ENCODE measurements around the gene BRF1. TPM values are rescaled to one million over a fixed set of nuclear protein-coding genes. Genes with fewer than 3 reads are reported as not detected.

The BRF1 gene
- total and polyA plus RNA-seq, 2 of the 13 experiments (the other 11 are each of a cell fraction or from before 2014, with no cell fraction given) = 5.1 to 11.0 TPM

DNA sequence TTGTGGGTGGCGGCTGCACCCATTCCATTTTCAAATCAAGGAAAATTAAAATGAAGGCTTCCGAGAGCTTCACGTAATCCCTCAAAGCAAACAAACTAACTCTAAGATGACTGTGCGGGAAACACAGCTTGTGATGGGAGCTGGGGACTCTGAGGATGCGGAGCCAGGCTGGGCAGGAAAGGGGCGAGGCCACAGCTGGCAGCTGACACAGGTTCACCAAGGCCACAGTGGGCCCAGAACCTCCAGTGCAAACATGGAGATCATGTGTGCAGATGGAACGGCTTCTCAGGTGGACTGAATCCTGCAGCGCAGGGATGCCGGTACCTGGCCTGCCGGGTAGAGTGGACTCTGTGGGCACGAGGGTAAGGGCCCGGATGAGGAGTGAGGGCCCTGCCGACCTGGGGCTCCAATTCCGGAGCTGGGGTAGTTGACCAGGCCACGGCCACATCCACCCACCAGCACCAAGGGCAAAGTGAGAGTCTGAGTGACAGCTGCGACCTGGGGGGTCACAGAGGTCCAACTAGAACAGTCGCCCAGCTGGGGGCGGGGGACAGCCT, 71.6 kb downstream of the BRF1 start:
- ATAC-seq (no peak), FAIRE-seq (no peak), DNase-seq (ENCODE audit: low spot score) (no peak)
- intact Hi-C loops (cut with micrococcal nuclease; ENCODE audit: unreplicated experiment) = no loop called here
- Histone ChIP-seq H3K4me1 (ENCODE audit: insufficient read depth, low read length) (no peaks in the 10 kb centered on the region), H4K20me1 (ENCODE audit: insufficient read depth, low read length) (no peaks in the 10 kb centered on the region), H3K27me3 (ENCODE audit: control insufficient read depth in 1 of 2, insufficient read depth in 2 of 2, low read length in 2 of 2) (no peaks in the 10 kb centered on the region), H3K27ac (ENCODE audit: extremely low read length, insufficient read depth, low read length) (no peak overlapping the region), H3K4me2 (ENCODE audit: low read depth, low read length) (no peak overlapping the region), H3K79me2 (ENCODE audit: insufficient read depth, low read length) (no peaks in the 10 kb centered on the region), H3K9ac (ENCODE audit: insufficient read depth, low read depth, low read length) (no peak overlapping the region), H3K4me3 (replicated peaks in 1 of 3; ENCODE audit: insufficient read depth in 1 of 3, low read depth in 2 of 3, low read length in 3 of 3) (no peak overlapping the region), H3K9me3 (ENCODE audit: low read length) (no peaks in the 10 kb centered on the region), H2AFZ (ENCODE audit: low read length) (no peak overlapping the region), H3K36me3 (replicated peaks in 1 of 2; ENCODE audit: control insufficient read depth in 1 of 2, insufficient read depth in 2 of 2, low read length in 2 of 2) (peaks cover 6 to 24% of the 10 kb centered on the region in 2 experiments; a peak in 4 of 5 replicates)
- TF ChIP-seq MIXL1 (CRISPR knock-in tag; IDR thresholded peaks at IDR 0.05) = no peak
- TF ChIP-seq ZNF883 (CRISPR knock-in tag; IDR thresholded peaks at IDR 0.05; ENCODE audit: not compliant biosample characterization) = no peak
- TF ChIP-seq, protein P1, sequence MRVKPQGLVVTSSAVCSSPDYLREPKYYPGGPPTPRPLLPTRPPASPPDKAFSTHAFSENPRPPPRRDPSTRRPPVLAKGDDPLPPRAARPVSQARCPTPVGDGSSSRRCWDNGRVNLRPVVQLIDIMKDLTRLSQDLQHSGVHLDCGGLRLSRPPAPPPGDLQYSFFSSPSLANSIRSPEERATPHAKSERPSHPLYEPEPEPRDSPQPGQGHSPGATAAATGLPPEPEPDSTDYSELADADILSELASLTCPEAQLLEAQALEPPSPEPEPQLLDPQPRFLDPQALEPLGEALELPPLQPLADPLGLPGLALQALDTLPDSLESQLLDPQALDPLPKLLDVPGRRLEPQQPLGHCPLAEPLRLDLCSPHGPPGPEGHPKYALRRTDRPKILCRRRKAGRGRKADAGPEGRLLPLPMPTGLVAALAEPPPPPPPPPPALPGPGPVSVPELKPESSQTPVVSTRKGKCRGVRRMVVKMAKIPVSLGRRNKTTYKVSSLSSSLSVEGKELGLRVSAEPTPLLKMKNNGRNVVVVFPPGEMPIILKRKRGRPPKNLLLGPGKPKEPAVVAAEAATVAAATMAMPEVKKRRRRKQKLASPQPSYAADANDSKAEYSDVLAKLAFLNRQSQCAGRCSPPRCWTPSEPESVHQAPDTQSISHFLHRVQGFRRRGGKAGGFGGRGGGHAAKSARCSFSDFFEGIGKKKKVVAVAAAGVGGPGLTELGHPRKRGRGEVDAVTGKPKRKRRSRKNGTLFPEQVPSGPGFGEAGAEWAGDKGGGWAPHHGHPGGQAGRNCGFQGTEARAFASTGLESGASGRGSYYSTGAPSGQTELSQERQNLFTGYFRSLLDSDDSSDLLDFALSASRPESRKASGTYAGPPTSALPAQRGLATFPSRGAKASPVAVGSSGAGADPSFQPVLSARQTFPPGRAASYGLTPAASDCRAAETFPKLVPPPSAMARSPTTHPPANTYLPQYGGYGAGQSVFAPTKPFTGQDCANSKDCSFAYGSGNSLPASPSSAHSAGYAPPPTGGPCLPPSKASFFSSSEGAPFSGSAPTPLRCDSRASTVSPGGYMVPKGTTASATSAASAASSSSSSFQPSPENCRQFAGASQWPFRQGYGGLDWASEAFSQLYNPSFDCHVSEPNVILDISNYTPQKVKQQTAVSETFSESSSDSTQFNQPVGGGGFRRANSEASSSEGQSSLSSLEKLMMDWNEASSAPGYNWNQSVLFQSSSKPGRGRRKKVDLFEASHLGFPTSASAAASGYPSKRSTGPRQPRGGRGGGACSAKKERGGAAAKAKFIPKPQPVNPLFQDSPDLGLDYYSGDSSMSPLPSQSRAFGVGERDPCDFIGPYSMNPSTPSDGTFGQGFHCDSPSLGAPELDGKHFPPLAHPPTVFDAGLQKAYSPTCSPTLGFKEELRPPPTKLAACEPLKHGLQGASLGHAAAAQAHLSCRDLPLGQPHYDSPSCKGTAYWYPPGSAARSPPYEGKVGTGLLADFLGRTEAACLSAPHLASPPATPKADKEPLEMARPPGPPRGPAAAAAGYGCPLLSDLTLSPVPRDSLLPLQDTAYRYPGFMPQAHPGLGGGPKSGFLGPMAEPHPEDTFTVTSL (CRISPR knock-in tag; IDR thresholded peaks at IDR 0.05; ENCODE audit: borderline replicate concordance) = no peak
- no peak for TF ChIP-seq ZBTB38 (CRISPR knock-in tag; IDR thresholded peaks at IDR 0.05)
- TF ChIP-seq ZKSCAN8 (CRISPR knock-in tag; IDR thresholded peaks at IDR 0.05; ENCODE audit: borderline replicate concordance) = no peak
- no peak for TF ChIP-seq ATF4 (CRISPR knock-in tag; IDR thresholded peaks at IDR 0.05)
- TF ChIP-seq, protein P2, sequence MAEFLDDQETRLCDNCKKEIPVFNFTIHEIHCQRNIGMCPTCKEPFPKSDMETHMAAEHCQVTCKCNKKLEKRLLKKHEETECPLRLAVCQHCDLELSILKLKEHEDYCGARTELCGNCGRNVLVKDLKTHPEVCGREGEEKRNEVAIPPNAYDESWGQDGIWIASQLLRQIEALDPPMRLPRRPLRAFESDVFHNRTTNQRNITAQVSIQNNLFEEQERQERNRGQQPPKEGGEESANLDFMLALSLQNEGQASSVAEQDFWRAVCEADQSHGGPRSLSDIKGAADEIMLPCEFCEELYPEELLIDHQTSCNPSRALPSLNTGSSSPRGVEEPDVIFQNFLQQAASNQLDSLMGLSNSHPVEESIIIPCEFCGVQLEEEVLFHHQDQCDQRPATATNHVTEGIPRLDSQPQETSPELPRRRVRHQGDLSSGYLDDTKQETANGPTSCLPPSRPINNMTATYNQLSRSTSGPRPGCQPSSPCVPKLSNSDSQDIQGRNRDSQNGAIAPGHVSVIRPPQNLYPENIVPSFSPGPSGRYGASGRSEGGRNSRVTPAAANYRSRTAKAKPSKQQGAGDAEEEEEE (CRISPR knock-in tag; IDR thresholded peaks at IDR 0.05; ENCODE audit: borderline replicate concordance) = no peak
- no peak for TF ChIP-seq ZSCAN25 (CRISPR knock-in tag; IDR thresholded peaks at IDR 0.05)
- ChIA-PET POLR2A (no interaction called here), CTCF (ENCODE audit: low intra/inter-chr PET ratio, low total read pairs) (no interaction called here)
- in situ Hi-C loops (cut with HindIII; ENCODE audit: extremely low pct_ligation_motif_present, low pct_unique_long_range_greater_than_20kb) = no loop called here
- no TSS peak for BruUV-seq (replicated peaks)
- WGBS (ENCODE audit: low lambda C conversion rate) = over 99% methylated on average over 15 of the region's 18 CpGs

Measured in HepG2 (cell line).